Omental fat pad (tissue), 4 donors: ENCODE results near the gene TNIK. TPM values are rescaled to one million over a fixed set of nuclear protein-coding genes. Genes with fewer than 3 reads are reported as not detected.

Experiments used
- ATAC-seq: fragments of 150-250 bp; one replicate; pipeline ENCODE4 v1.9.1; 2016; ENCODE audit warnings: mild to moderate bottlenecking, moderate library complexity; ENCODE audit not compliant: low FRiP score
- DNase-seq: peaks from one replicate; pipeline ENCODE4 v3.0.0-alpha.2; 2019; ENCODE audit warnings: low spot score
- total RNA-seq, 4 donors: library from RNA; depleted of rRNA; stranded (reverse); fragments of >200 nt; gene quantifications; one replicate each; pipeline ENCODE4 v1.1.0, GENCODE V29; 2016
- TF ChIP-seq, protein P1 (sequence below), 3 donors: fragments of 450-650 bp; IDR thresholded peaks; one replicate each; pipeline ENCODE4 v1.5.1; 2016 to 2017; ENCODE audit warnings: antibody characterized with exemption in 3 of 3, mild to moderate bottlenecking in 3 of 3, moderate library complexity in 2 of 3

TNIK gene
- total RNA-seq, 4 donors from 2014 or later, result 3.9 to 12.8 (median 6.5) TPM

GRCh38 chr3:171353423-171353822 is 106.8 kb downstream of the TNIK start:
- TF ChIP-seq, protein P1, sequence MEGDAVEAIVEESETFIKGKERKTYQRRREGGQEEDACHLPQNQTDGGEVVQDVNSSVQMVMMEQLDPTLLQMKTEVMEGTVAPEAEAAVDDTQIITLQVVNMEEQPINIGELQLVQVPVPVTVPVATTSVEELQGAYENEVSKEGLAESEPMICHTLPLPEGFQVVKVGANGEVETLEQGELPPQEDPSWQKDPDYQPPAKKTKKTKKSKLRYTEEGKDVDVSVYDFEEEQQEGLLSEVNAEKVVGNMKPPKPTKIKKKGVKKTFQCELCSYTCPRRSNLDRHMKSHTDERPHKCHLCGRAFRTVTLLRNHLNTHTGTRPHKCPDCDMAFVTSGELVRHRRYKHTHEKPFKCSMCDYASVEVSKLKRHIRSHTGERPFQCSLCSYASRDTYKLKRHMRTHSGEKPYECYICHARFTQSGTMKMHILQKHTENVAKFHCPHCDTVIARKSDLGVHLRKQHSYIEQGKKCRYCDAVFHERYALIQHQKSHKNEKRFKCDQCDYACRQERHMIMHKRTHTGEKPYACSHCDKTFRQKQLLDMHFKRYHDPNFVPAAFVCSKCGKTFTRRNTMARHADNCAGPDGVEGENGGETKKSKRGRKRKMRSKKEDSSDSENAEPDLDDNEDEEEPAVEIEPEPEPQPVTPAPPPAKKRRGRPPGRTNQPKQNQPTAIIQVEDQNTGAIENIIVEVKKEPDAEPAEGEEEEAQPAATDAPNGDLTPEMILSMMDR (IDR thresholded peaks at IDR 0.05), result no peak
- ATAC-seq (no peak), DNase-seq (no peak)

- DNase-seq, result no peak
- no peak for ATAC-seq
- TF ChIP-seq, protein P1 (IDR thresholded peaks at IDR 0.05), result no peak
These were observed 107.7 kb downstream of the TNIK start for GRCh38 chr3:171352387-171352935.

- DNase-seq (no peak), ATAC-seq (peak; percentile 75)
- TF ChIP-seq, protein P1 (IDR thresholded peaks at IDR 0.05), result no peak
These were observed 108.5 kb downstream of the TNIK start for GRCh38 chr3:171351676-171352075.

- TF ChIP-seq, protein P1 (IDR thresholded peaks at IDR 0.05), result no peak
- ATAC-seq (no peak), DNase-seq (no peak)
These were observed 109.8 kb downstream of the TNIK start for GRCh38 chr3:171350364-171350763.

- DNase-seq, result no peak
- no peak for ATAC-seq
- TF ChIP-seq, protein P1 (IDR thresholded peaks at IDR 0.05), result no peak
These were observed 110.8 kb downstream of the TNIK start for GRCh38 chr3:171349392-171349791.

GRCh38 chr3:171348121-171348520 is 112.1 kb downstream of the TNIK start:
- ATAC-seq (no peak), DNase-seq (no peak)

More at GRCh38 chr3:171348121-171348520, 112.1 kb downstream of the TNIK start:
- TF ChIP-seq, protein P1 (IDR thresholded peaks at IDR 0.05), result no peak
